Stimulated activated CD4-positive, alpha-beta T cell treated with anti-CD3 and anti-CD28 coated beads, TNF-alpha, amount 100 ng/mL, for 48 hours (primary cell): ENCODE measurements around the gene C1QTNF8.

Experiments used
- DNase-seq, 3 donors: peaks; one replicate each; pipeline ENCODE4 v3.0.0-alpha.2; 2020; ENCODE audit warnings: low read depth in 3 of 3

Gene C1QTNF8

GRCh38 chr16:1096169-1097082, at the start of gene C1QTNF8:
Gene C1QTNF8, minus strand, starts transcription at chr16:1096244. Its CDS starts 1,322 bp downstream, at chr16:1094922.
- DNase-seq, result no peak

GRCh38 chr16:1145383-1146100, 49.5 kb upstream of the C1QTNF8 start:
- DNase-seq, result no peak

- no peak for DNase-seq
Observed at GRCh38 chr16:1144476-1145382, 48.7 kb upstream of the C1QTNF8 start.

GRCh38 chr16:1143761-1144450, 47.9 kb upstream of the C1QTNF8 start:
- no peak for DNase-seq

GRCh38 chr16:1142911-1143310, 46.9 kb upstream of the C1QTNF8 start:
- no peak for DNase-seq

GRCh38 chr16:1141716-1142115, 45.7 kb upstream of the C1QTNF8 start:
- no peak for DNase-seq

- no peak for DNase-seq
Observed at GRCh38 chr16:1141191-1141590, 45.1 kb upstream of the C1QTNF8 start.

GRCh38 chr16:1140582-1141162, 44.6 kb upstream of the C1QTNF8 start:
- no peak for DNase-seq

- DNase-seq, result no peak
Observed at GRCh38 chr16:1137604-1138003, 41.6 kb upstream of the C1QTNF8 start.

GRCh38 chr16:1135459-1135825, 39.4 kb upstream of the C1QTNF8 start:
- DNase-seq, result no peak

- no peak for DNase-seq
Observed at GRCh38 chr16:1134776-1135458, 38.9 kb upstream of the C1QTNF8 start.

- DNase-seq, result no peak
Observed at GRCh38 chr16:1133810-1134520, 37.9 kb upstream of the C1QTNF8 start.

GRCh38 chr16:1133271-1133670, 37.2 kb upstream of the C1QTNF8 start:
- DNase-seq, result no peak

GRCh38 chr16:1132431-1132830, 36.4 kb upstream of the C1QTNF8 start:
- DNase-seq, result no peak

- DNase-seq, result no peak
Observed at GRCh38 chr16:1131378-1131994, 35.4 kb upstream of the C1QTNF8 start.

- DNase-seq, result no peak
Observed at GRCh38 chr16:1130382-1130781, 34.3 kb upstream of the C1QTNF8 start.

- no peak for DNase-seq
Observed at GRCh38 chr16:1129106-1129960, 33.3 kb upstream of the C1QTNF8 start.

- no peak for DNase-seq
Observed at GRCh38 chr16:1127971-1128715, 32.1 kb upstream of the C1QTNF8 start.
